Measurements from ENCODE around the gene EPB41L4B. TPM values are rescaled to one million over a fixed set of nuclear protein-coding genes. Genes with fewer than 3 reads are reported as not detected.
"Not testable (repeated sequence)": the region's sequence is repeated elsewhere in the genome, so short reads cannot be mapped to it uniquely, and the experiment has no call there.

EPB41L4B gene
- total RNA-seq, 1 donor from 2014 or later = 0.11 TPM

- intact Hi-C loops (cut with micrococcal nuclease) = no loop called here
These were observed 74.3 kb downstream of the EPB41L4B start for GRCh38 chr9:109246533-109246932.

- intact Hi-C loops (cut with micrococcal nuclease) = loop anchor here (2.0 kb wide), 1 partner anchor 275 kb away; no protein-coding TSS in a partner anchor
These were observed 75.5 kb downstream of the EPB41L4B start for GRCh38 chr9:109245310-109245897.

- intact Hi-C loops (cut with micrococcal nuclease) = loop anchor here (1.0 to 5.0 kb wide), 4 partner anchors 77 to 276 kb away; partner anchors contain the start of gene EPB41L4B
These were observed 76.4 kb downstream of the EPB41L4B start for GRCh38 chr9:109244179-109245132.

GRCh38 chr9:109242741-109243140 lies 78.1 kb downstream of the EPB41L4B start:
- intact Hi-C loops (cut with micrococcal nuclease) = loop anchor here (5.0 kb wide), 1 partner anchor 155 kb away; no protein-coding TSS in a partner anchor

DNA sequence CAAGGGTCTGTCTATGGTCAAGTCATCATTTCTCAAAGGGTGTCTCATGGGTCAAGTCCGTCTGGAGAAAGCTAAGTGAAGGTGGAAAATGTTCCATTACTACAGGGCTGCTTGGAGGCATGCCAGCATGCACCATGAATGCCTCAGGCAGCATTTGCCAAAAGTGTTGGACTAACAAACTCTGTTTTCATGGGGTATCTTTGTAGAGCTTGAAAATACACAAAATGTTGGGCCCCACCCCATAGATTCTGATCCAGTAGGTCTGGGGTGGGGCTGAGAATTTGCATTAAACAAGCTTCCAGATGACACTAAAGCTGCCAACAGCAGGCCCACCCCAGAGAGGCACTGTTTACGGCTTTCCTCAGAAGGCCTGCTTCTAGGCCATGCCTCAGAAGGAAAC lies 78.8 kb downstream of the EPB41L4B start:
- intact Hi-C loops (cut with micrococcal nuclease) = loop anchor here (5.0 kb wide), 1 partner anchor 155 kb away; no protein-coding TSS in a partner anchor

DNA sequence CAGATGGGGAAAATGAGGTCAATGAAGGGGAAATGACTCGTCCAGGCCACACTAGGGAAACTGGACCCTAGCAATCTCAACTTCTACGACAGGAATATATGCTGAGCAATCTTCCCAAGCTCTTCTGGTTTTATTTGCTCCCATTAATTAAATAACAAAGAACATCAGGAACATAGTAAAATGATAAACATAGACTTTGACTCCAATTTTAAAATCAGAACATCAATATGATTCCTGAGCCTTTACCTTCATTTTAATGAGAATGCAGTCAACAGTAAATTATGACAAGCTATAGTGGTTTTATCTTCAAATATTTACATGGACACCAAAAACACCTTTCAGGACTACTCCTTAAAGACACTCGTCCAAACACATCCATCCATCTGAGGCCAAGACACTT lies 79.7 kb downstream of the EPB41L4B start:
- intact Hi-C loops (cut with micrococcal nuclease) = loop anchor here (5.0 kb wide), 1 partner anchor 156 kb away; no protein-coding TSS in a partner anchor

DNA sequence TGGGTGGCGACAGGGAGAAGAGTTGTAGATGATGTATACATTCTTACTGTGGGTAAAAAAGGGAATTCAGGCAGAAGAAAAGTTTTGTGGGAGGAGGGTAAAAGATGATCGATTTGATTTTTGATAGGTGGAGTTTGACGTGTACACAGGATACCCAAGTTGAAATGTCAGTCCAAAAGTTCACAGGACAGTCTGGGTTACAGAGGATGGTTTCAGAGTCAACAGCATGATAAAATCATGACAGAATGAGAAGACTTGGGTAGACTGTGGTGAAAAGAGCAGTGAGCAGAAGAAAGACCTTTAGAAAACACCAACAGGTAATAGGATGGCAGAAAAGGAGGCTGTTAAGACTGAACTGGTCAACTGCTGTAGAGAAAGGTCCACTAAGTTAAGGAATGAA lies 81.6 kb downstream of the EPB41L4B start:
- intact Hi-C loops (cut with micrococcal nuclease) = no loop called here

GRCh38 chr9:109238655-109239054 lies 82.2 kb downstream of the EPB41L4B start:
- intact Hi-C loops (cut with micrococcal nuclease) = no loop called here

DNA sequence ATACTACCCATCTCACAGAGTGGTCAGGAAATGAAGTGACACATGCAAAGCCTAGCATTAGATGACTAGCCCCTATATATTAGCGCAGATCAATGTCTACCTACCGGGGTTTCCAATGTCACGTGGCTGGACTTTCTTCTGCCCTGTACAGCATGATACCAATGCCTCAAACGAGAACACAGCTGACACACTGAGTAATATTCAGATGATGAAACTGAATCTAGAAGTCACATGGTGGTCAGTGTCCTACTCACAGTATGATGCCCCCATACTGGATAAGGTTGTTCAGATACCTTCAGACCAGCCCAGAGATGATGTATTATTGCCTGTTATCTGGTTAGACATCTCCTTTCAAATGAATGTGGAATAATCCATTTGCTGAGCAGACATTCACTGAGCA lies 82.7 kb downstream of the EPB41L4B start:
- intact Hi-C loops (cut with micrococcal nuclease) = no loop called here

- intact Hi-C loops (cut with micrococcal nuclease) = no loop called here
These were observed 88.2 kb downstream of the EPB41L4B start for GRCh38 chr9:109232449-109233237.

DNA sequence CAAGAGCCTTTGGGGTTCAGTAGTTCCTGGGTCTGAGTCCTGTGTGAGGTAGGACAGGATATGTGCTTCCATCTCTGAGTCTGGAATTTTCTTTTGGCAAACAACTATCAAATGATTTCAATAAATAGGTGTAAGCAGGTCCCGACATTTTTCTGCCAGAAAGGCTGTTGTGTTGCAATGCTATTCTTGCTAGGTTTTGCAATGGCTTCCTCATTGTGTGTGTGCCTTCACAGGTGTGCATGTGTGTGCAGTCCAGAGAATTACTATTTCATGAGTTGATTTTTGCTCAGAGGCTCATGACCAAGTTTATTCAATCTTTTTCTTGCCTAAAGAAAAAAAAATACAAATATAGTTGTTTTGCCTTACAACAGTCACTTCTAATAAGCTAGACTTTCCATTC lies 89.3 kb downstream of the EPB41L4B start:
- intact Hi-C loops (cut with micrococcal nuclease) = no loop called here

DNA sequence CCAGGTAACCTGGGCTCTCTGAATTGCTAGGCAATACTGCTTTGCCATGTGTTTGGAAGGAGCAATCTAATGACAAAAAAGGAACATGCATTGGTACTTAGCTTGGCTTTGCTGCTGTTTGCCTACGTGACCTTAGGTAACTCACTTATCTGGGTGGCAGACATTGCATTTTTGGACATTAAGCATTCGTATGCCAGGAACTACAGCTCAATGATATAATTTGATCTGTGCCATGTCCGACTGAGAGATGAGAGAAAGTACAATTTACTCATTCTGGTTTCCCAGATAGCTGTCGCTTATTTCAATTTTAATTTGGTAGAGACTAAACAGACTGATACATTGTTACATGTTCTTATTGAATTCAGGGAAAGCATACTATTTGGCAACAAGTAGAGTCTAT lies 90.6 kb downstream of the EPB41L4B start:
- intact Hi-C loops (cut with micrococcal nuclease) = no loop called here

- intact Hi-C loops (cut with micrococcal nuclease) = no loop called here
These were observed 91.2 kb downstream of the EPB41L4B start for GRCh38 chr9:109229682-109230081.

DNA sequence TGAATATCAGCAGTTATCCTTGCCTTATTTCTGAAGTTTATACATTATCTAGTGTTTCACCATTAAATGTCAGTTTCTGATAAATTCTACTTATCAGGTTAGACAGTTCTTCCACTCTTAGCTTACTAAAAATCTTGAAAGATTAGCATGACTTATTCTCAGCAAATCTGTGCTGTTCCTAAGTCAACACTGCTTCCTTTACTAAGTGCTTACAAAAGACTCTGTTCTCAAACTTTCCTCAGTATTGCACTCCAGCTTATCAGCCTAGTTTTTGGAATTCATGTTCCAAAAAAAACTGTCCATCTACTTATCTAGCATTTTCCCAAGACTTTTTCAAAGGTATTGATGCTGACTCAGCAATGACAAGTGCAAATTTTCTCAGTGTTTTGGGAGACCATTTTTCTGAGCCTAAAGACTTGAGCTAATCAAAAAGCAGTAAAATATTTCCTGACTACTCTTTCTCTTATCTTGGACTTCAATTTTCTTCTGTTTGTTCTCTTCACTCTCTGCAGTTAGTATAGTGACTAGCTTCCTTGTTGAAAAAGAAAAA lies 92.7 kb downstream of the EPB41L4B start:
- intact Hi-C loops (cut with micrococcal nuclease) = no loop called here

DNA sequence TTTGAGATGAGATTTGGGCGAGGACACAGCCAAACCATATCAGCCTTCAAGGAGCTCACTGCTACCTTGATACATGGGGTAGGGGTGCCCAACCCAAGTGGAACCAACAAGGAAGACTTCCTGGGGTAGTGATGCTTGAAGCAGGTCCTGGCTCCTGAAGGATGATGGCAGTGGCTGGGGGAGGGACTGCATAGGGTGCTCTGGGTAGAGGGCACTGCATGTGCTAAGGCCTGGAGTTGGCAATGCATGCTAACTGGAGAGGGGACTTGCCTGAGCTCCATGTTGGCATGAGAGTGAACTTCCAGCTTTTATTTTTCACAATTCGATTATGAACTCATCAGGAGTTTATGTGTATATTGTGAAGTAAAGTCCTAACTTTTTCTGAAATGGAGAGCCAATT lies 95.2 kb downstream of the EPB41L4B start:
- intact Hi-C loops (cut with micrococcal nuclease) = no loop called here

DNA sequence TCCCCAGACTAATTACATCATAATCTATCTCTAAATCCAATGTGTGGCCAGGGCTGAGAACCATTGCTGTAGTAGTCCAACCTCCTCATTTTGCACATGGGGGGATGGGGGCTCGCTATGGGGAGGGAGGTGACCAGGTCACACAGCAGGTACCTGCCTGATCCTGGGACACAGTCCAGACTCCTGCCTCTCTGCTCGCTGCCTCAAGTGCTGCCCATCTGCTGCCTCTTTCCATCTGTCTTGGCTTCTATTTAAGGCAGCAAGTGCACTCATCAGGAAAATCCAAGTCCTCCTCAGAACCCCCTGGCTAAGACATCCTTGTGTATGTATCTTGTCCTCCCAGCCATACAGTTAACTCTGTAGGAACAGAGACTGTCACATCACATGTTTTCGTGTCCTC lies 96.1 kb downstream of the EPB41L4B start:
- intact Hi-C loops (cut with micrococcal nuclease) = no loop called here

GRCh38 chr9:109218242-109218641 lies 102.6 kb downstream of the EPB41L4B start:
- intact Hi-C loops (cut with micrococcal nuclease) = not testable (repeated sequence)

GRCh38 chr9:109214414-109214813 lies 106.4 kb downstream of the EPB41L4B start:
- intact Hi-C loops (cut with micrococcal nuclease) = no loop called here

DNA sequence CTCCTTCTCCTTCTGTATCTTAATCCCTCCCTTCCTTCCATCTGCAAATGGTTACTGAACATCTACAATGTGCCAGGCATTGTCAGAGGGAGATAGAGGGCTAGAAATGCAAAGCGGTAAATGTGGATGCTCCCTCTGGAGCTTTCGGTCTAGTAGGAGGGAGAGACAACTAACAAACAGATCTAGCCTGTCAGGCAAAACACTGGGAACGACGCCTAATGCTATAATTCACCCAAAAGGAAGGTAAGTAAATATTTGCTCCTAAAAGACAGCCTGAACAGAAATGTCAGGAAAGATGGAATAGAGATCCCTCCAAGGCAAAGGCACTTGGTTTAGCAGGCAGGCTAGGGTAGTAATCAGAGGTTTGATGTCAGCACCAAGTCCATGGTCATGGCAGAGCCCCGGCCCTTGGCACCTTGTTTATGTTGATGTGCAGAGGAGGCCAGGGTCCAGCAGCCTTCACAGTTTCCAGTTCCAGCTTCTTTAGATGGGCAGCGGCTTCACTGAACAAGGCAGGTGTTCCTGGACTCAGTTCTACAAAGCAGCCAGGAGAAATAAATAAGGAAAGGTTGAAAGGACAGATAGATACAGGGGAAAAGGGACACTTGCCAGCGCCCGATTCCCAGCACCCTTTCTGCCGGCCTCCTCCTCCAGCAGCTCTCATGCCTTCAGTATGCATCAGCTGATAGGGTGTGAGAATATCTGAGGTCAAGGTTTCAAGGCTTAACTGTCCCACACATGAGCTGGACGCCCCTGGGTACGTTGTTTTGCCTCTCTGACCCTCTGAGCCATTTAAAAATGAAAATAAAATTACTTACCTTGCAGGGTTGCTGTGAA lies 107.4 kb downstream of the EPB41L4B start:
- intact Hi-C loops (cut with micrococcal nuclease) = no loop called here

DNA sequence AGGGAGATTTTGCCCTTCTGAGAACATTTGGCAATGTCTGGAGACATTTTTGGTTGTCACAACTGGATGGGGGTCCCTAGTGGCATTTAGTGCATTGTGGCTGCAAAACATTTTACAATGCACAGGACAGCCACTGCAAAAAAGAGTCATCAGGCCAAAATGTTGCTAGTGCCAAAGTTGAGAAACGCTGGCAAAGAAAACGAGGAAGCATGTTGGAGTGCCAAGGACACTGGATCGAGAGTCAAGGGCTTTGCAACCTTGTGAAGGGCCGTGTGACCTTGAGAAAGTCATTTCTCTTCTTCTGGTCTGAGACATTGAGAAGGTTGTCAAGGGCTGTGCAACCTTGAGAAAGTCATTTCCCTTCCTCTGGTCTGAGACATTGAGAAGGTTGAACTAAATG lies 108.1 kb downstream of the EPB41L4B start:
- intact Hi-C loops (cut with micrococcal nuclease) = no loop called here
